Panc1 (cell line): Measurements from ENCODE around the gene NSDHL. TPM values are rescaled to one million over a fixed set of nuclear protein-coding genes. Genes with fewer than 3 reads are reported as not detected.

Experiments
- ATAC-seq: fragments of 200-7000 bp; cut with Tn5 transposase; 2 replicates; pipeline ENCODE4 v1.9.1; 2020; ENCODE audit warnings: mild to moderate bottlenecking, moderate library complexity
- BruUV-seq: library from RNA; stranded (reverse); fragments of 400-500 nt; replicated peaks from 2 replicates; lab custom pipeline; 2021; lab: Mats Ljungman, UMichigan
- CTCF ChIA-PET: fragments of 300-600 bp; sonication (Branson Sonifier 250); formaldehyde crosslinking; loops from one replicate; lab custom pipeline; 2022; ENCODE audit warnings: antibody characterized with exemption; lab: Charles Lee
- POLR2A ChIA-PET: fragments of 300-600 bp; sonication (Branson Sonifier 250); formaldehyde crosslinking; loops from one replicate; lab custom pipeline; 2022; ENCODE audit warnings: antibody characterized with exemption; lab: Charles Lee
- DNase-seq: peaks from one replicate; pipeline ENCODE4 v3.0.0-alpha.2; 2010; ENCODE audit warnings: low read depth, low spot score
- H3K27ac ChIP-seq: 2 replicates; pipeline ENCODE4 v1.5.1; 2011; ENCODE audit warnings: mild to moderate bottlenecking, low read length, inconsistent platforms
- H3K27me3 ChIP-seq: fragments of 200-500 bp; sonication (Bioruptor generic); 2 replicates; pipeline ENCODE4 v1.6.0; 2014; ENCODE audit warnings: low read length, inconsistent platforms; ENCODE audit not compliant: control insufficient read depth, insufficient read depth
- H3K36me3 ChIP-seq: fragments of 200-500 bp; sonication (Bioruptor generic); 2 replicates; pipeline ENCODE4 v1.5.1; 2014; ENCODE audit warnings: inconsistent platforms, mild to moderate bottlenecking, low read length, moderate library complexity; ENCODE audit not compliant: control insufficient read depth, insufficient read depth
- H3K4me1 ChIP-seq: 2 replicates; pipeline ENCODE4 v1.5.1; 2011; ENCODE audit warnings: inconsistent platforms, mild to moderate bottlenecking, low read length, moderate library complexity; ENCODE audit not compliant: control insufficient read depth, insufficient read depth
- H3K4me3 ChIP-seq, 2 experiments: 2 replicates each; pipeline ENCODE4 v1.5.1; 2011 to 2012; ENCODE audit warnings: low read depth in 2 of 2, low read length in 2 of 2, mild to moderate bottlenecking in 2 of 2, inconsistent platforms in 1 of 2, moderate library complexity in 1 of 2
- H3K9me3 ChIP-seq: fragments of 200-500 bp; sonication (Bioruptor generic); 2 replicates; pipeline ENCODE4 v1.5.1; 2014; ENCODE audit warnings: low read depth, mild to moderate bottlenecking, inconsistent platforms, low read length, moderate library complexity; ENCODE audit not compliant: control insufficient read depth, insufficient read depth
- POLR2AphosphoS5 ChIP-seq: IDR thresholded peaks from 2 replicates; pipeline ENCODE4 v1.6.1; 2012; ENCODE audit warnings: mild to moderate bottlenecking, low read depth, low read length, moderate library complexity
- REST ChIP-seq, 2 experiments: IDR thresholded peaks; 2 replicates each; pipeline ENCODE4 v1.6.1; 2011 to 2012; ENCODE audit warnings: low read depth in 2 of 2, control low read depth in 1 of 2, low read length in 1 of 2, mild to moderate bottlenecking in 1 of 2, moderate library complexity in 1 of 2; ENCODE audit not compliant: insufficient read depth in 1 of 2
- SIN3A ChIP-seq: IDR thresholded peaks from 2 replicates; pipeline ENCODE4 v1.6.1; 2012; ENCODE audit warnings: low read depth, mild to moderate bottlenecking, low read length, moderate library complexity, borderline replicate concordance; ENCODE audit not compliant: insufficient read depth
- TCF7L2 ChIP-seq: IDR thresholded peaks from 2 replicates; pipeline ENCODE4 v1.6.1; 2011; ENCODE audit warnings: mild to moderate bottlenecking, low read depth, low read length, inconsistent platforms
- in situ Hi-C: cut with HindIII; loops from 2 replicates; pipeline ENCODE4 v1.10.0; 2016; ENCODE audit warnings: low sequenced_read_pairs, low pct_unique_long_range_greater_than_20kb
- intact Hi-C: fragments of 100-400 bp; cut with micrococcal nuclease; formaldehyde crosslinking; loops from one replicate; pipeline ENCODE4 v1.10.0; 2022; ENCODE audit not compliant: unreplicated experiment
- total RNA-seq: library from RNA; stranded (reverse); gene quantifications from one replicate; pipeline ENCODE4 v1.2.1, GENCODE V29; 2021; ENCODE audit not compliant: unreplicated experiment
- TF ChIP-seq, protein P1 (sequence below): fragments of 450-650 bp; IDR thresholded peaks from 2 replicates; pipeline ENCODE4 v1.5.1; 2017; ENCODE audit warnings: mild to moderate bottlenecking

NSDHL gene
- total RNA-seq, 1 experiment from 2014 or later: 75.0 TPM

DNA sequence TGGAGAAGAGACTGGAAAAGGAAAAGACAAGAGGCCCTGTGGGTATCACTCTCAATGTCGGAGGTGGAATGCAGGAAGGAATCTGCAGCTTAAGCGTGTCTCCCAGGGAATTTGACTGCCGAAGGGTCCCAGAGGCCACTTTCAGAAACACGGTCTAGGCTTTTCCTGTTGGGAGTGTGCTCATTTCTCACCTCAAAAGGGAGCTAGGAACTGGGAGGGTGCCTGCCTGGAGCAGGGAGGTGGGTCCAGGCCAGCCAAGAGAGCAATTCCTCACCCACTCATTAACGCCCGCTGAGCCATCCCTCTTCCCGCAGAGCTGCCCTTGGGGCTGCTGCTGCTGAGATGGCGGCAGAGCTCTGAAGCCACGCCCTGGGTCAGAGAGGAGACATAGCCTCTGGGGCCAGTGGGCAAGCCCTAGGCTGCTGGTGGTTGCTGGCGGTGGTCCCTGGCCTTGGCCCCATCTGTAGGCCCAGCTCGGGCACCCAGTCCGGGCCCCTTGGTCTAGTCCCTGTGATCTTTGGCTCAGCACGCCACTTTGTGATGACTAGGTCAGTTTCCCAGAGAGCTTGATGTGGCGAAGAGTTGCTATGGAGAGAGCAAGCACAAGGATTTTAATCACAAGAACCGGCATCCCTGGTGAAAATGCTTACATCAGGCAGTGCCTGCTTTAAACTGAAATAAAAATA lies 71.1 kb downstream of the NSDHL start:
- TF ChIP-seq, protein P1, sequence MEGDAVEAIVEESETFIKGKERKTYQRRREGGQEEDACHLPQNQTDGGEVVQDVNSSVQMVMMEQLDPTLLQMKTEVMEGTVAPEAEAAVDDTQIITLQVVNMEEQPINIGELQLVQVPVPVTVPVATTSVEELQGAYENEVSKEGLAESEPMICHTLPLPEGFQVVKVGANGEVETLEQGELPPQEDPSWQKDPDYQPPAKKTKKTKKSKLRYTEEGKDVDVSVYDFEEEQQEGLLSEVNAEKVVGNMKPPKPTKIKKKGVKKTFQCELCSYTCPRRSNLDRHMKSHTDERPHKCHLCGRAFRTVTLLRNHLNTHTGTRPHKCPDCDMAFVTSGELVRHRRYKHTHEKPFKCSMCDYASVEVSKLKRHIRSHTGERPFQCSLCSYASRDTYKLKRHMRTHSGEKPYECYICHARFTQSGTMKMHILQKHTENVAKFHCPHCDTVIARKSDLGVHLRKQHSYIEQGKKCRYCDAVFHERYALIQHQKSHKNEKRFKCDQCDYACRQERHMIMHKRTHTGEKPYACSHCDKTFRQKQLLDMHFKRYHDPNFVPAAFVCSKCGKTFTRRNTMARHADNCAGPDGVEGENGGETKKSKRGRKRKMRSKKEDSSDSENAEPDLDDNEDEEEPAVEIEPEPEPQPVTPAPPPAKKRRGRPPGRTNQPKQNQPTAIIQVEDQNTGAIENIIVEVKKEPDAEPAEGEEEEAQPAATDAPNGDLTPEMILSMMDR: no peak
- TF ChIP-seq POLR2AphosphoS5 (no peak), SIN3A (no peak), TCF7L2 (no peak), REST (IDR thresholded peaks at IDR 0.05; ENCODE audit: insufficient read depth in 1 of 2, low read depth in 2 of 2, low read length in 1 of 2) (no peak)
- no peaks in the 10 kb centered on the region for H3K27me3 ChIP-seq
- no peaks in the 10 kb centered on the region for H3K9me3 ChIP-seq
- no TSS peak for BruUV-seq
- intact Hi-C loops (no loop called here), in situ Hi-C loops (no loop called here)
- H3K36me3 ChIP-seq: no peaks in the 10 kb centered on the region
- no peak for ATAC-seq
- no peak overlapping the region for H3K27ac ChIP-seq
- H3K4me3 ChIP-seq: no peak overlapping the region
- ChIA-PET CTCF (no interaction called here), POLR2A (no interaction called here)
- H3K4me1 ChIP-seq: peaks cover 3% of the 10 kb centered on the region; the same call in 1 of the 2 replicates
- DNase-seq: no peak

GRCh38 chrX:152902502-152902820 lies 71.6 kb downstream of the NSDHL start:
- ChIA-PET POLR2A (no interaction called here), CTCF (no interaction called here)
- H3K4me1 ChIP-seq: peaks cover 3% of the 10 kb centered on the region; the same call in 1 of the 2 replicates
- H3K27me3 ChIP-seq: no peaks in the 10 kb centered on the region
- no TSS peak for BruUV-seq
- in situ Hi-C loops (no loop called here), intact Hi-C loops (no loop called here)
- H3K27ac ChIP-seq: no peak overlapping the region
- DNase-seq (no peak), ATAC-seq (no peak)
- no peaks in the 10 kb centered on the region for H3K36me3 ChIP-seq
- TF ChIP-seq POLR2AphosphoS5 (no peak), TCF7L2 (no peak), REST (IDR thresholded peaks at IDR 0.05; ENCODE audit: insufficient read depth in 1 of 2, low read depth in 2 of 2, low read length in 1 of 2) (no peak), SIN3A (no peak)
- TF ChIP-seq, protein P1: no peak
- H3K4me3 ChIP-seq: no peak overlapping the region
- H3K9me3 ChIP-seq: no peaks in the 10 kb centered on the region
